WERI-Rb-1 (cell line): Measurements from ENCODE around the gene DNAJC13.
"Not testable (repeated sequence)": the region's sequence is repeated elsewhere in the genome, so short reads cannot be mapped to it uniquely, and the experiment has no call there.

Experiments
- DNase-seq: peaks from one replicate; pipeline ENCODE4 v3.0.0-alpha.2; 2020
- H3K27ac ChIP-seq: fragments of 250-450 bp; sonication (Bioruptor Pico); 2 replicates; pipeline ENCODE4 v1.5.1; 2020; ENCODE audit warnings: mild to moderate bottlenecking, moderate library complexity
- H3K27me3 ChIP-seq: fragments of 250-450 bp; sonication (Bioruptor Pico); 2 replicates; pipeline ENCODE4 v1.5.1; 2021; ENCODE audit warnings: mild to moderate bottlenecking, low read depth, moderate library complexity; ENCODE audit not compliant: insufficient read depth, severe bottlenecking
- H3K36me3 ChIP-seq: fragments of 250-450 bp; sonication (Bioruptor Pico); 2 replicates; pipeline ENCODE4 v1.5.1; 2020; ENCODE audit warnings: mild to moderate bottlenecking, moderate library complexity
- H3K4me3 ChIP-seq: 2 replicates; pipeline ENCODE4 v1.5.1; 2011; ENCODE audit warnings: low read depth, mild to moderate bottlenecking, control low read depth, low read length
- H3K9me3 ChIP-seq: fragments of 250-450 bp; sonication (Bioruptor Pico); 2 replicates; pipeline ENCODE4 v1.5.1; 2021; ENCODE audit warnings: mild to moderate bottlenecking, moderate library complexity; ENCODE audit not compliant: severe bottlenecking
- CTCF ChIP-seq: IDR thresholded peaks from 2 replicates; pipeline ENCODE4 v1.5.1; 2011; ENCODE audit warnings: low read depth, mild to moderate bottlenecking, control low read depth, inconsistent platforms, low read length

Gene DNAJC13

GRCh38 chr3:132550579-132551305 is 133.4 kb downstream of the DNAJC13 start:
- Histone ChIP-seq H3K4me3 (no peak overlapping the region), H3K27ac (no peak overlapping the region)

GRCh38 chr3:132553826-132554225 is 136.5 kb downstream of the DNAJC13 start:
- Histone ChIP-seq H3K9me3 (no peaks in the 10 kb centered on the region), H3K4me3 (no peak overlapping the region), H3K27me3 (no peaks in the 10 kb centered on the region), H3K27ac (no peak overlapping the region), H3K36me3 (no peaks in the 10 kb centered on the region)
- no peak for TF ChIP-seq CTCF
- DNase-seq: no peak

More at GRCh38 chr3:132550579-132551305, 133.4 kb downstream of the DNAJC13 start:
- Histone ChIP-seq H3K27me3 (no peaks in the 10 kb centered on the region), H3K36me3 (no peaks in the 10 kb centered on the region), H3K9me3 (no peaks in the 10 kb centered on the region)
- TF ChIP-seq CTCF: no peak
- DNase-seq: no peak

GRCh38 chr3:132554437-132554836 is 137.1 kb downstream of the DNAJC13 start:
- Histone ChIP-seq H3K4me3 (no peak overlapping the region), H3K27me3 (no peaks in the 10 kb centered on the region), H3K27ac (no peak overlapping the region), H3K36me3 (no peaks in the 10 kb centered on the region), H3K9me3 (no peaks in the 10 kb centered on the region)
- TF ChIP-seq CTCF: no peak
- no peak for DNase-seq

- Histone ChIP-seq H3K9me3 (no peaks in the 10 kb centered on the region), H3K4me3 (no peak overlapping the region), H3K27ac (no peak overlapping the region), H3K36me3 (no peaks in the 10 kb centered on the region), H3K27me3 (no peaks in the 10 kb centered on the region)
- no peak for TF ChIP-seq CTCF
- DNase-seq: no peak
These were observed 138.2 kb downstream of the DNAJC13 start for GRCh38 chr3:132555306-132556035.

GRCh38 chr3:132556036-132556386 is 138.7 kb downstream of the DNAJC13 start:
- not testable (repeated sequence) for H3K36me3 ChIP-seq, H3K4me3 ChIP-seq, DNase-seq, H3K27me3 ChIP-seq, H3K27ac ChIP-seq, H3K9me3 ChIP-seq

GRCh38 chr3:132556508-132557159 is 139.3 kb downstream of the DNAJC13 start:
- TF ChIP-seq CTCF: no peak
- H3K9me3 ChIP-seq: no peaks in the 10 kb centered on the region
- no peaks in the 10 kb centered on the region for H3K27me3 ChIP-seq
- no peak for DNase-seq
- H3K36me3 ChIP-seq: no peaks in the 10 kb centered on the region
- no peak overlapping the region for H3K27ac ChIP-seq
- no peak overlapping the region for H3K4me3 ChIP-seq
